ENCODE results near the gene PRR14. TPM values are rescaled to one million over a fixed set of nuclear protein-coding genes. Genes with fewer than 3 reads are reported as not detected.

PRR14 gene
- total and polyA plus RNA-seq, 4 donors, result 7.5 to 13.5 (median 8.9) TPM

DNA sequence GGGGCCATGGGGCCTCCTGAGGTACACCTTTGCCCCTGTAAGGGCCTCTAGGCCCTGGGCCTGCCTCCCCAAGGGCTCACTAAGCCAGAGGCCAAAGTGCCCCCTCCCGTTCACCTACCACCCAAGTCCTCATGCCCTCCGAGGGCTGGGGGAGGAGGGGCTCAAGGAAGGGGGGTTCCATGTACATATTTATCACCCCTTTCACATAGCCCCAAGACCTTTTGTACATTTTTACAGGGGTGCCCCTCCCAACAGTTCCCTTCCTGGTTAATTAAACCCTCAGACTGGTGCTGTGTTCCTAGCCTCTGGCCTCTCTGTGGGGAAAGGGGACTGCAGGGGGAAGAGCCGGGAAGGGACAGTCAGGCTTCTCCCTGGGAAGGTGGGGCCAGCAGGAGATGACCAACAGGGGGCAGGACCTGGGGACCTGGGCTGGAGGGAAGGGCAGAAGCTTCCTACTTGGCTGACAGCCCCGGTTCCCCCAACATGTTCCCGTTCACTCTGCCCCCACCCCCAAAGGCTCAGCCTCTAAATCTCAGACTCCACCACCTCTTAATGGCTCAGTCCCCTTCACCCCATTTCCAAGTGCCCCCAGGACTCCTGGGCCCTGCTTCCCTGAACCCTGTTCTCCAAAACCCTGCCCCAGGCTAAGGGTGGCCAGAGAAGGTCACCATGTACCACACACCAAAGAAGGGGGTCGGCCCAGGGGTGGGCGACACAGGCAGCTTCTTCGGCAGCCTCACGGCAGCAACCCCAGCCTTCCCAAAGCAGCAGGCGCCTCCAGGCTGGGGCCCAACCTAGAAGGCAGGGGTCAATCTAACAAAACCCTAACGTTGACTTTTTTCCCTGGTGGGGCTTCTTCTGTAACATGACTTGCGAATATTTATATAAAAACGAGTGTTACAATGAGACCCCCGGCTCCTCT is 19.4 kb downstream of the PRR14 start:
- no peak for TF ChIP-seq JUND (IDR thresholded peaks at IDR 0.05)
- TF ChIP-seq HNF4G (IDR thresholded peaks at IDR 0.05), result no peak
- no peak for TF ChIP-seq YY1 (IDR thresholded peaks at IDR 0.05)
- TF ChIP-seq, protein P1, sequence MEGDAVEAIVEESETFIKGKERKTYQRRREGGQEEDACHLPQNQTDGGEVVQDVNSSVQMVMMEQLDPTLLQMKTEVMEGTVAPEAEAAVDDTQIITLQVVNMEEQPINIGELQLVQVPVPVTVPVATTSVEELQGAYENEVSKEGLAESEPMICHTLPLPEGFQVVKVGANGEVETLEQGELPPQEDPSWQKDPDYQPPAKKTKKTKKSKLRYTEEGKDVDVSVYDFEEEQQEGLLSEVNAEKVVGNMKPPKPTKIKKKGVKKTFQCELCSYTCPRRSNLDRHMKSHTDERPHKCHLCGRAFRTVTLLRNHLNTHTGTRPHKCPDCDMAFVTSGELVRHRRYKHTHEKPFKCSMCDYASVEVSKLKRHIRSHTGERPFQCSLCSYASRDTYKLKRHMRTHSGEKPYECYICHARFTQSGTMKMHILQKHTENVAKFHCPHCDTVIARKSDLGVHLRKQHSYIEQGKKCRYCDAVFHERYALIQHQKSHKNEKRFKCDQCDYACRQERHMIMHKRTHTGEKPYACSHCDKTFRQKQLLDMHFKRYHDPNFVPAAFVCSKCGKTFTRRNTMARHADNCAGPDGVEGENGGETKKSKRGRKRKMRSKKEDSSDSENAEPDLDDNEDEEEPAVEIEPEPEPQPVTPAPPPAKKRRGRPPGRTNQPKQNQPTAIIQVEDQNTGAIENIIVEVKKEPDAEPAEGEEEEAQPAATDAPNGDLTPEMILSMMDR (IDR thresholded peaks at IDR 0.05; ENCODE audit: low read depth, low read length, missing input control), result no peak
- TF ChIP-seq, protein P2, sequence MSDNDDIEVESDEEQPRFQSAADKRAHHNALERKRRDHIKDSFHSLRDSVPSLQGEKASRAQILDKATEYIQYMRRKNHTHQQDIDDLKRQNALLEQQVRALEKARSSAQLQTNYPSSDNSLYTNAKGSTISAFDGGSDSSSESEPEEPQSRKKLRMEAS (IDR thresholded peaks at IDR 0.05), result no peak
- no peak for TF ChIP-seq RXRA (IDR thresholded peaks at IDR 0.05)
- TF ChIP-seq SP1 (IDR thresholded peaks at IDR 0.05), result no peak
- TF ChIP-seq, protein P3, sequence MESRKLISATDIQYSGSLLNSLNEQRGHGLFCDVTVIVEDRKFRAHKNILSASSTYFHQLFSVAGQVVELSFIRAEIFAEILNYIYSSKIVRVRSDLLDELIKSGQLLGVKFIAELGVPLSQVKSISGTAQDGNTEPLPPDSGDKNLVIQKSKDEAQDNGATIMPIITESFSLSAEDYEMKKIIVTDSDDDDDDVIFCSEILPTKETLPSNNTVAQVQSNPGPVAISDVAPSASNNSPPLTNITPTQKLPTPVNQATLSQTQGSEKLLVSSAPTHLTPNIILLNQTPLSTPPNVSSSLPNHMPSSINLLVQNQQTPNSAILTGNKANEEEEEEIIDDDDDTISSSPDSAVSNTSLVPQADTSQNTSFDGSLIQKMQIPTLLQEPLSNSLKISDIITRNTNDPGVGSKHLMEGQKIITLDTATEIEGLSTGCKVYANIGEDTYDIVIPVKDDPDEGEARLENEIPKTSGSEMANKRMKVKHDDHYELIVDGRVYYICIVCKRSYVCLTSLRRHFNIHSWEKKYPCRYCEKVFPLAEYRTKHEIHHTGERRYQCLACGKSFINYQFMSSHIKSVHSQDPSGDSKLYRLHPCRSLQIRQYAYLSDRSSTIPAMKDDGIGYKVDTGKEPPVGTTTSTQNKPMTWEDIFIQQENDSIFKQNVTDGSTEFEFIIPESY (IDR thresholded peaks at IDR 0.05), result no peak
- no peak for TF ChIP-seq NR2F2 (IDR thresholded peaks at IDR 0.05)
- Histone ChIP-seq H3K9ac (ENCODE audit: low read depth in 1 of 2, low read length in 2 of 2) (no peak overlapping the region), H3K9me3 (ENCODE audit: control insufficient read depth in 4 of 4, low read length in 3 of 4) (no peaks in the 10 kb centered on the region), H3K4me1 (ENCODE audit: control insufficient read depth in 4 of 4, insufficient read depth in 4 of 4, low read length in 3 of 4) (peaks cover 7 to 14% (median 10%) of the 10 kb centered on the region in 4 donors), H3K4me3 (ENCODE audit: low read depth in 1 of 3, low read length in 3 of 3) (no peak overlapping the region), H3K27me3 (ENCODE audit: control insufficient read depth in 4 of 4, insufficient read depth in 4 of 4, low read length in 3 of 4) (no peaks in the 10 kb centered on the region), H3K36me3 (ENCODE audit: control insufficient read depth in 4 of 4, insufficient read depth in 3 of 4, low read depth in 1 of 4, low read length in 3 of 4) (peaks cover 11 to 45% (median 19%) of the 10 kb centered on the region in 4 donors), H3K27ac (ENCODE audit: low read depth in 1 of 2, low read length in 2 of 2) (no peak overlapping the region)
- 89% methylated on average over 14 of the region's 14 CpGs for WGBS
- no peak for DNase-seq (ENCODE audit: low spot score)

DNA sequence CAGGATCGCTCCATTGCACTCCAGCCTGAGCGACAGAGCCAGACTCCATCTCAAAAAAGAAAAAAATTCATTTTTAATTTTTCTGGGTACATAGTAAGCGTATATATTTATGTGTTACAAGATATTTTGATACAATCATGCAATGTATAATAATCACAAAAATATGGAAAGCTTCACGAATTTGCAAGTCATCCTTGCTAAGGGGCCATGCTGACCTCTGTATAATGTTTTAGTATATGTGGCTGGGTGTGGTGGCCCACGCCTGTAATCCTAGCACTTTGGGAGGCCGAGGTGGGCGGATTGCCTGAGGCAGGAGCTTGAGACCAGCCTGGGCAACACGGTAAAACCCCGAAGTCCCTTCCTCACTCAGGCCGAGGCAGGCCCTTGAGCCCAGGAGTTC is 24.4 kb downstream of the PRR14 start:
- TF ChIP-seq RXRA (IDR thresholded peaks at IDR 0.05) (no peak), FOXA2 (IDR thresholded peaks at IDR 0.05) (no peak), HNF4G (IDR thresholded peaks at IDR 0.05) (no peak)
- TF ChIP-seq, protein P4, sequence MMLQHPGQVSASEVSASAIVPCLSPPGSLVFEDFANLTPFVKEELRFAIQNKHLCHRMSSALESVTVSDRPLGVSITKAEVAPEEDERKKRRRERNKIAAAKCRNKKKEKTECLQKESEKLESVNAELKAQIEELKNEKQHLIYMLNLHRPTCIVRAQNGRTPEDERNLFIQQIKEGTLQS (IDR thresholded peaks at IDR 0.05), result no peak
- 92% methylated on average over 10 of the region's 10 CpGs for WGBS
- no peaks in the 10 kb centered on the region for H3K4me1 ChIP-seq (ENCODE audit: control insufficient read depth in 4 of 4, insufficient read depth in 4 of 4, low read length in 3 of 4)

DNA sequence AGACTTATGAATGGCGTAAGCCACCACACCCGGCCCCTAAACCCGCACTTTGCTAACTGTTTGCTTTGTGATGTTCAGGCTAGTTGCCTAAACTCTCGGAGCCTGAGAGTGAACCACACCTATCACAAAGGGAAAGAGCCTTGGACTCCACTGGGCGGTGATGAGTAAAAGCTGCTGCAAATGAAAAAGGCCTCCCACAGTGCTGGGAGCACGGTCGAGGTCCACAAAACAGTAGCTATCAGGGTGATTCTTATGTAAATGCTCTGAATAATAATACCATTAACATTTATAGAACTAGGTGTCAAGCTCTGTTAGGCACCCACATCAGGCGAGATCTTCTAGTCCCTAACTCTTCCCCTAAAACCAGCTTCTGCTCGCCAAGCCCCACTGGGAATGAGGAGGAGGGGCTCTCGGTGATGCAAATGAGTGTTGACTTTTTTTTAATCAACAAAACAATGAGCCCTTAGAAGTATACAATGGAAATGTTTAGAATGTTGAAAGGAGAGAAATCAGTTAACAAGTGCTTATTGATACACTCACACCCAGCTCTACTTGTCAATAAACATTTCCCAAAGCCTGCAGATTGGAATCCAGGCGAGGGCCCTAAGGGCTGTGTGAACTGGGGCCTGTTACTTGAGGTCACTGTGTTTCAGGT is 27.3 kb downstream of the PRR14 start:
- no peak for DNase-seq (ENCODE audit: low spot score)
- Histone ChIP-seq H3K27ac (ENCODE audit: low read depth in 1 of 2, low read length in 2 of 2) (no peak overlapping the region), H3K9ac (ENCODE audit: low read depth in 1 of 2, low read length in 2 of 2) (no peak overlapping the region), H3K27me3 (ENCODE audit: control insufficient read depth in 4 of 4, insufficient read depth in 4 of 4, low read length in 3 of 4) (no peaks in the 10 kb centered on the region), H3K36me3 (ENCODE audit: control insufficient read depth in 4 of 4, insufficient read depth in 3 of 4, low read depth in 1 of 4, low read length in 3 of 4) (no peaks in the 10 kb centered on the region), H3K9me3 (ENCODE audit: control insufficient read depth in 4 of 4, low read length in 3 of 4) (no peaks in the 10 kb centered on the region), H3K4me3 (ENCODE audit: low read depth in 1 of 3, low read length in 3 of 3) (no peak overlapping the region), H3K4me1 (ENCODE audit: control insufficient read depth in 4 of 4, insufficient read depth in 4 of 4, low read length in 3 of 4) (no peaks in the 10 kb centered on the region)
- 85% methylated on average over 11 of the region's 11 CpGs for WGBS
- no peak for TF ChIP-seq HNF4G (IDR thresholded peaks at IDR 0.05)
- TF ChIP-seq, protein P5, sequence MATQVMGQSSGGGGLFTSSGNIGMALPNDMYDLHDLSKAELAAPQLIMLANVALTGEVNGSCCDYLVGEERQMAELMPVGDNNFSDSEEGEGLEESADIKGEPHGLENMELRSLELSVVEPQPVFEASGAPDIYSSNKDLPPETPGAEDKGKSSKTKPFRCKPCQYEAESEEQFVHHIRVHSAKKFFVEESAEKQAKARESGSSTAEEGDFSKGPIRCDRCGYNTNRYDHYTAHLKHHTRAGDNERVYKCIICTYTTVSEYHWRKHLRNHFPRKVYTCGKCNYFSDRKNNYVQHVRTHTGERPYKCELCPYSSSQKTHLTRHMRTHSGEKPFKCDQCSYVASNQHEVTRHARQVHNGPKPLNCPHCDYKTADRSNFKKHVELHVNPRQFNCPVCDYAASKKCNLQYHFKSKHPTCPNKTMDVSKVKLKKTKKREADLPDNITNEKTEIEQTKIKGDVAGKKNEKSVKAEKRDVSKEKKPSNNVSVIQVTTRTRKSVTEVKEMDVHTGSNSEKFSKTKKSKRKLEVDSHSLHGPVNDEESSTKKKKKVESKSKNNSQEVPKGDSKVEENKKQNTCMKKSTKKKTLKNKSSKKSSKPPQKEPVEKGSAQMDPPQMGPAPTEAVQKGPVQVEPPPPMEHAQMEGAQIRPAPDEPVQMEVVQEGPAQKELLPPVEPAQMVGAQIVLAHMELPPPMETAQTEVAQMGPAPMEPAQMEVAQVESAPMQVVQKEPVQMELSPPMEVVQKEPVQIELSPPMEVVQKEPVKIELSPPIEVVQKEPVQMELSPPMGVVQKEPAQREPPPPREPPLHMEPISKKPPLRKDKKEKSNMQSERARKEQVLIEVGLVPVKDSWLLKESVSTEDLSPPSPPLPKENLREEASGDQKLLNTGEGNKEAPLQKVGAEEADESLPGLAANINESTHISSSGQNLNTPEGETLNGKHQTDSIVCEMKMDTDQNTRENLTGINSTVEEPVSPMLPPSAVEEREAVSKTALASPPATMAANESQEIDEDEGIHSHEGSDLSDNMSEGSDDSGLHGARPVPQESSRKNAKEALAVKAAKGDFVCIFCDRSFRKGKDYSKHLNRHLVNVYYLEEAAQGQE (IDR thresholded peaks at IDR 0.05), result no peak
- no peak for TF ChIP-seq NR2F2 (IDR thresholded peaks at IDR 0.05)
- TF ChIP-seq, protein P4 (IDR thresholded peaks at IDR 0.05), result no peak
- no peak for TF ChIP-seq EGR1 (IDR thresholded peaks at IDR 0.05; ENCODE audit: low read depth in 2 of 2)
- no peak for TF ChIP-seq FOXA1 (IDR thresholded peaks at IDR 0.05)
- no peak for TF ChIP-seq SP1 (IDR thresholded peaks at IDR 0.05)
- no peak for TF ChIP-seq JUND (IDR thresholded peaks at IDR 0.05)
- TF ChIP-seq RXRA (IDR thresholded peaks at IDR 0.05), result no peak
- no peak for TF ChIP-seq TAF1 (conservative IDR thresholded peaks at IDR 0.05)
- TF ChIP-seq GABPA (IDR thresholded peaks at IDR 0.05 in 1 of 2, conservative IDR thresholded peaks at IDR 0.05 in 1 of 2), result no peak
- TF ChIP-seq FOXA2 (IDR thresholded peaks at IDR 0.05), result no peak
- no peak for TF ChIP-seq YY1 (IDR thresholded peaks at IDR 0.05)

More for the DNA sequence above, 24.4 kb downstream of the PRR14 start:
- no peak for DNase-seq (ENCODE audit: low spot score)
- no peak overlapping the region for H3K4me3 ChIP-seq (ENCODE audit: low read depth in 1 of 3, low read length in 3 of 3)
- no peaks in the 10 kb centered on the region for H3K27me3 ChIP-seq (ENCODE audit: control insufficient read depth in 4 of 4, insufficient read depth in 4 of 4, low read length in 3 of 4)
- H3K9me3 ChIP-seq (ENCODE audit: control insufficient read depth in 4 of 4, low read length in 3 of 4), result no peaks in the 10 kb centered on the region
- no peak overlapping the region for H3K9ac ChIP-seq (ENCODE audit: low read depth in 1 of 2, low read length in 2 of 2)
- H3K36me3 ChIP-seq (ENCODE audit: control insufficient read depth in 4 of 4, insufficient read depth in 3 of 4, low read depth in 1 of 4, low read length in 3 of 4), result peaks cover 0 to 5% (median under 1%) of the 10 kb centered on the region in 4 donors
- H3K27ac ChIP-seq (ENCODE audit: low read depth in 1 of 2, low read length in 2 of 2), result no peak overlapping the region
